Muscle of back (tissue), 10 donors: Measurements from ENCODE around the gene SENP7. TPM values are rescaled to one million over a fixed set of nuclear protein-coding genes. Genes with fewer than 3 reads are reported as not detected.

Source experiments
- polyA plus RNA-seq, 10 donors: library from polyadenylated mRNA; unstranded; fragments of 120-200 nt; gene quantifications; one replicate each; pipeline ENCODE4 v1.2.1, GENCODE V29; 2013; ENCODE audit not compliant: insufficient read length in 10 of 10

SENP7 gene
- polyA plus RNA-seq, 10 donors, result 26.4 to 54.6 (median 37.7) TPM

Other genes starting within 250 kb of the SENP7 start
- gene IMPG2, start 192.6 kb downstream of the SENP7 start, polyA plus RNA-seq, result 1 to 10 TPM in 5 of 10 donors, under 1 TPM in 5; 0.30 to 2.9 (median 0.98) TPM
- 10 to 100 TPM; 21.7 to 30.6 (median 24.9) TPM for gene TRMT10C, start 48.7 kb upstream of the SENP7 start, polyA plus RNA-seq
- gene PCNP, start 61.0 kb upstream of the SENP7 start, polyA plus RNA-seq, result 100 to 1,000 TPM; 107 to 156 (median 143) TPM
- gene ZBTB11, start 163.9 kb upstream of the SENP7 start, polyA plus RNA-seq, result 10 to 100 TPM; 12.6 to 18.7 (median 16.8) TPM
- 1,000 to 10,000 TPM; 1,798 to 2,309 (median 1,999) TPM for gene RPL24, start 173.5 kb upstream of the SENP7 start, polyA plus RNA-seq
- 10 to 100 TPM in 9 of 10 donors, 1 to 10 TPM in 1; 8.8 to 16.1 (median 11.7) TPM for gene CEP97, start 211.4 kb upstream of the SENP7 start, polyA plus RNA-seq